SKM-1 (cell line): ENCODE measurements around the gene RGMA.
"Not testable (repeated sequence)": the region's sequence is repeated elsewhere in the genome, so short reads cannot be mapped to it uniquely, and the experiment has no call there.

Source experiments
- DNase-seq: peaks from one replicate; lab custom pipeline; 2025; ENCODE audit not compliant: unreplicated experiment; lab: John Stamatoyannopoulos, UW

Gene RGMA

DNA sequence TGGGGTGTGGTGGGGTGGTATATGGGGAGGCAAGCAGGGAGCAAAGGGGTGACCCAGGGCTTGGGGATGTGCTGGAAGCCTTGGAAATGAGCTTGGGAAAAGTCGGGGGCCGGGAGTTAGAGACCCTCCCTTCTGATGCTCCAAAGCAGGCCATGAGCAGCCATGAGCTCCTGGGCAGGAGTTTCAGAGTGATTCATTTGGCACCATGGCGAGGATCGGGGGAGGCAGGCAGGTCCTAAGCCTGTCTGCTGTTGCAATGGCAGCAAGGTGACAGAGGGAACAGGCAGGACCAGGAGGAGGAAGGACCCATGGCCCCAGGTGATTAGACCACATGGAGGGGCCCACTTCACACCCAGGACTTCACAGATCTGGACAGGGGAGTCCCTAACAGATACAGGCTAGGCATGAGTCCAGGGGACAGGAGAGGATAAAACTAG, 21.3 kb downstream of the RGMA start:
- DNase-seq = no peak

GRCh38 chr15:93066834-93067648, 22.0 kb downstream of the RGMA start:
- no peak for DNase-seq

GRCh38 chr15:93066224-93066681, 22.8 kb downstream of the RGMA start:
- DNase-seq = no peak

- no peak for DNase-seq
Observed at GRCh38 chr15:93065641-93066045, 23.4 kb downstream of the RGMA start.

GRCh38 chr15:93063796-93064690, 25.0 kb downstream of the RGMA start:
- DNase-seq = no peak

GRCh38 chr15:93063262-93063671, 25.7 kb downstream of the RGMA start:
- DNase-seq = no peak

- not testable (repeated sequence) for DNase-seq
Observed at GRCh38 chr15:93062628-93063261, 26.3 kb downstream of the RGMA start.

GRCh38 chr15:93060336-93061248, 28.4 kb downstream of the RGMA start:
- no peak for DNase-seq

DNA sequence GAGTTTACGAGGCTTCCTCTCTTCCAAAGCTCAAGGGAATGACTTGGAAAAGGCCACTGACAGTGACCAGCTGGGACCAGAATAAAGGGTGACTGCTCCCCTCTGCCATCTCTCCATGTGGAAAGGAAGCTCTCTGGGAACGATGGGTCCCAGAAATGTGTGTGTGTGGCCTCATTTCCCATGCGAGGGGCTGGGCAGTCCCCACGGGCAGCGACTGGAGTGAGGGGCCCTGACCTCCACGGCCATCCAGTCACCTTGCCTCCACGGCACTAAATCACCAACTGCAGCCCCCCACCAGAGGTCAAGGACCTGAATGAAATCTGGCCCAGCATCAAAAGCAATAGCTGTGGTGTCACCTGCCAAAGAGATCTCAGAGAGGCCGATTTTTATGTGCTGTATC, 29.6 kb downstream of the RGMA start:
- DNase-seq = no peak

DNA sequence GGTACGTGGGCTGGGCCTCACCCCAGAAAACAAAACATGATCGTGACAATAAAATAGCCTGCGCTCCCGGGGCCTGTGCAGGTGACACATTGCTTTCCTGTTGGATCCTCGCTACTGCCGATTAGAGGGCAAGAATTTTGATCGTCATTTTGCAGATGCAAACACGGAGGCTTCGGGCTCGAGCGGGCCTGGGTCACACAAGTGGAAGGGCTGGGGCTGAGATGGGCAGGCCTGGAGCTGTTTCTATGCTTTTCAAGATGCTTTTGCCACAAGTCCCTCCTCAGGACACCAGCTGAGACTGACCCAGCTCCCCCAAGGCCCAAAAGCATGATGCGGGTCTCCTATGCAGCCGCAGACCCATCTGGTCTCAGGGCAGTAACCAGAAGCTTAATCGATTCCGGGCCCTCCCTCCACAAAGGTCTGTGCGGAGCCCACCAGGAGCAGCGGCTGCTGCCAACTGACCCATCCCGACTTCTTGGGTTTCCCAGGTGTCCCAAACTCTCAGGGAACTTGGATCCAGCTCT, 30.0 kb downstream of the RGMA start:
- no peak for DNase-seq

- no peak for DNase-seq
Observed at GRCh38 chr15:93058128-93058527, 30.9 kb downstream of the RGMA start.

- no peak for DNase-seq
Observed at GRCh38 chr15:93057618-93058017, 31.4 kb downstream of the RGMA start.

GRCh38 chr15:93056836-93057235, 32.2 kb downstream of the RGMA start:
- no peak for DNase-seq

DNA sequence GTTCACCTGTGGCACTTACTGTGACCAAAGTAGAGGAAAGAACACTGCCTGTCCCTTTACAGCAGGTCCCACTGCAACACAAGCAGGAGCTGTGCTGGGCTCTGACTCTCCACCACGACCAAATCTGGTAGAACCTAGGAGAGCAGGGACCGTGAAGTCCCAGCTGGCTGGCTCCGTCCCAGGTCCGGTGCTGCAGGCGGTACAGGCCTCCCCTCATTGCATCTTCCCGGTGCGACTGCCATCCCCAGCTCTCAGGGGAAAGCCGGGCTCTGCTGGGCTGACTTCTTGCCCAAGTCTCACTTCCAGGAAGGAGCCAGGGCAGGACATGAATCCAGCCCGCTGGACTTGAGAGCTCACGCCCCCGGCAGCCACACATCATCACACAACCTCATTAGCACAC, 33.8 kb downstream of the RGMA start:
- no peak for DNase-seq

- DNase-seq = no peak
Observed at GRCh38 chr15:93052090-93052879, 36.7 kb downstream of the RGMA start.

GRCh38 chr15:93051236-93052089, 37.5 kb downstream of the RGMA start:
- no peak for DNase-seq

GRCh38 chr15:93050648-93051047, 38.4 kb downstream of the RGMA start:
- DNase-seq = no peak

- no peak for DNase-seq
Observed at GRCh38 chr15:93049914-93050578, 39.0 kb downstream of the RGMA start.
